Measurements from ENCODE around the gene DLG1.
A peak's percentile ranks its signal among the peaks of the same experiment; 100 is the strongest.

The DLG1 gene

DNA sequence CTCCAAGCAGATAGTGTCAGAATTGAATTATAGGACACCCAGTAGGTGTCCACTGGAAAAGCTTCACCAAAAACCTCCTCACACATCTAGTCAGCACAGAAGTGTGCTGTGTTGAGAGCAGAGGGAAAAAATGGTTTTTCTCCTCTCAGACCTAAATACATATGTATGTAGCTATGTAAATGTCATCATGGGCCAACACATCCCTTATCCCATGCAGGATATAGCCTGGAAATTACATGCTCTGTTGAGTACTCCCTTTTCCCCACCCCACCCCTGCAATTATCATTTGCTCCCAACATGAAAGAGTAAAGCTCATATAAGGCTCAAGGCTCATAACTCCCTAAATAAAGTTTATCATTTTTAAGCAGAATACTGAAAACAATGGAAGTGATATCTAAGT lies 35.7 kb downstream of the DLG1 start:
- no peak for DNase-seq (ENCODE audit: low read depth)
- TF ChIP-seq, protein P1, sequence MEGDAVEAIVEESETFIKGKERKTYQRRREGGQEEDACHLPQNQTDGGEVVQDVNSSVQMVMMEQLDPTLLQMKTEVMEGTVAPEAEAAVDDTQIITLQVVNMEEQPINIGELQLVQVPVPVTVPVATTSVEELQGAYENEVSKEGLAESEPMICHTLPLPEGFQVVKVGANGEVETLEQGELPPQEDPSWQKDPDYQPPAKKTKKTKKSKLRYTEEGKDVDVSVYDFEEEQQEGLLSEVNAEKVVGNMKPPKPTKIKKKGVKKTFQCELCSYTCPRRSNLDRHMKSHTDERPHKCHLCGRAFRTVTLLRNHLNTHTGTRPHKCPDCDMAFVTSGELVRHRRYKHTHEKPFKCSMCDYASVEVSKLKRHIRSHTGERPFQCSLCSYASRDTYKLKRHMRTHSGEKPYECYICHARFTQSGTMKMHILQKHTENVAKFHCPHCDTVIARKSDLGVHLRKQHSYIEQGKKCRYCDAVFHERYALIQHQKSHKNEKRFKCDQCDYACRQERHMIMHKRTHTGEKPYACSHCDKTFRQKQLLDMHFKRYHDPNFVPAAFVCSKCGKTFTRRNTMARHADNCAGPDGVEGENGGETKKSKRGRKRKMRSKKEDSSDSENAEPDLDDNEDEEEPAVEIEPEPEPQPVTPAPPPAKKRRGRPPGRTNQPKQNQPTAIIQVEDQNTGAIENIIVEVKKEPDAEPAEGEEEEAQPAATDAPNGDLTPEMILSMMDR (conservative IDR thresholded peaks at IDR 0.05; ENCODE audit: low read length) = no peak
- H3K4me3 ChIP-seq (ENCODE audit: low read length) = no peak overlapping the region

DNA sequence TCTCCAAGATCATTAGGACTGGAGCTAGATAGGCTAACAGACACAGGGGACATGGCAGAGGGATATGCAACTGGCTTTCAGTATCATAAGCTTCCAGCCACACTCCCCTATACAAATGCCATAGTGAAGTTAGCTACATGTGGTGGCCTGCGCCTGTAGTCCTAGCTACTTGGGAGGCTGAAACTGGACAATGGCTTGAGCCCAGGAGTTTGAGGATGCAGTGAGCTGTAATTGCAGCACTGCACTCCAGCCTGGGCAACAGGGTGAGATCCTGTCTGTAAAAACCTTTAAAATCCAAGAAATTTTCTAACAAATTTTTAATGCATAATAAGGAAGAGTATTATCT lies 37.3 kb downstream of the DLG1 start:
- DNase-seq (ENCODE audit: low read depth) = no peak
- TF ChIP-seq, protein P1 (conservative IDR thresholded peaks at IDR 0.05; ENCODE audit: low read length) = no peak

DNA sequence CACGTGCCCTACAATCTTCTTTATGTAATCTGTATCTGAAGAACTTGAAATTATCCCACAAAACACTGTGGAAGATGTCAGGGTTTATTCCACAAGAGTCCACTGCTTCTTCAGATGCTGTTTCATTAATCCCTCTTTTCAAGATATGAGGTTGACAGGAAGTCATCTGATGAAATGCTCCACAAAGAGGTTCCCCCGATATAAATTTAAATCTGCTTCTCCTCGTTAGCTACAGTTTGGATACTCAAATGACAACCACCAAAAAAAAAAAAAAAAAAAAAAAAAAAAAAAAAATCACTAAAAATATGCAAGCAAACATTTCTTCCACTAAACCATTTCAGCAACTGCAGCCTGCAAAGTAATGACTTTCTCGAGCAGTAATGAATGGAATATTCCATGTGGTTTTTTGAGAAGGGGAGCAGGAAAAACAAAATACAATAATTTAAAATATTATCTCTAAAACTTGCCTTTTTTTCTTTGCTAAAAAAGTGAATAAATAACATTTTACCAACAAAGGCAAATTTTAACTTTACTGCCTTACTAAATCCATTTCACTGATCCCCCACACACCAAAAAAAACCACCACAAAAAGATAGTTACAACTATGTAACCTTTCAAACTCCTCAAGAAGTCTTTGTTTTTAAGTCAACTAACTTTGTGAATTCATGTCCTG lies 37.8 kb downstream of the DLG1 start:
- no peak overlapping the region for H3K4me3 ChIP-seq (ENCODE audit: low read length)
- TF ChIP-seq, protein P1 (conservative IDR thresholded peaks at IDR 0.05; ENCODE audit: low read length) = no peak
- no peak for DNase-seq (ENCODE audit: low read depth)

More for the DNA sequence above, 37.3 kb downstream of the DLG1 start:
- H3K4me3 ChIP-seq (ENCODE audit: low read length) = no peak overlapping the region

DNA sequence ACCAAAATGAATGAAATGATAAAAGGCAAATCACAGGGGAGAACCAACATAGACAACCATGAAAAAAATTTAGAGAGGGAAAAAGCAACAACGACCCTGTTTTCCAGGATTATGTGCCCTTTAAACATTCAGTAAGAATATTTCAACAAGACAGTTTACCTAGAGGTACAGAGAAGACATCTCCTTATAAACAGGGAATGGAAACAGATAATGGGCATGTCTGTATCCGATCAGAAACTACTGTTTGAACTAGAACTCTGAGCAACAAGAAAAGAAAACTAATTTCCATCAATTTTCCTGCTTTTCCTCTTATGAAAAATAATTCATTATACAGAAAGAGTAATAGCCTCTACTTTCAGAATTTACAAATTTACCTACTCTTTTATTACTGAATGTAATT lies 39.3 kb downstream of the DLG1 start:
- TF ChIP-seq, protein P1 (conservative IDR thresholded peaks at IDR 0.05; ENCODE audit: low read length) = no peak
- DNase-seq (ENCODE audit: low read depth) = no peak
- no peak overlapping the region for H3K4me3 ChIP-seq (ENCODE audit: low read length)

DNA sequence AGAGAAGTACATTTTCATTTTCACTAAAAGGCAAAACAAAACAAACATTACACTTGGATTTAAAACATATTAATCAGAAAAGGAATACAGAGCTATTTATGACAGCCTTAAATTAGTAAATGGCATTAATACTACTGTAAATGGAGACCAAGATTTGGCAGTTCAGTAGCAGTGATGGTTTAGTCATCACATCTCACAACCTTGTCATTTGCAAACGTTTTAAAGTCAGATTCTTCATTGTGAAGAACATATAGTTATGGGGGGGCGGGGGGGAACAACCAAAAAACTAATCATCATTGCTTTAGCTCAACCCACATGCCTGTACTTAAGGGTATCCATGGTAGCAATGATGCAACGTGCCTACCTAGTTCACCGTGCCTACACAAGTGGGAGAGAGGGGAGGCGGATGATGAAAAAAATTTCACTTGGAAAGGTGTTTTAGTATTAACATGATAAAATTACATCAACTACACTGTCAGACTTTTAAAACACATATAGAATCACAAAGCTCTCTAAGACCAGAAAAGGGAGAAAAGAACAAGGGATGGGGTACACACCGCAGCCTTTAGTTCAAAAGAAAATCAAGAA lies 40.1 kb downstream of the DLG1 start:
- no peak overlapping the region for H3K4me3 ChIP-seq (ENCODE audit: low read length)
- TF ChIP-seq, protein P1 (conservative IDR thresholded peaks at IDR 0.05; ENCODE audit: low read length) = no peak
- no peak for DNase-seq (ENCODE audit: low read depth)

DNA sequence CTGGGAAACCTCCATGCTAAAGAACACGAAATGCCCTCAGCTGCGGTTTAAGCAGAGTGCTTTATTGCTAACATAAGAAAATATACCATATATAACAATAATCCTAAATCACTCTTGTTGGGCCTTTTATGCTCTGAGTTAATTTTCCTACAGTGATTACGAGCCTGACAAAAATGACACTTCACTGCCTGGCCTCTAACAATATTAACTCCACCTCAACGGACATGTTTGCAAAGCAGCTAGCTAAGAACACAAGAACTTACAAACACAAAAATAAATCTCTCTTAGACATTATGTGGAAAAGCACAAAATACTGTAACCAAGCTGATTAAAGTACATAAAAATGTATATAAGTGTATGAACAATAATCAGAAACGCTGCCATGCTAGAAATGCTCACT lies 40.7 kb downstream of the DLG1 start:
- TF ChIP-seq, protein P1 (conservative IDR thresholded peaks at IDR 0.05; ENCODE audit: low read length) = no peak
- no peak for DNase-seq (ENCODE audit: low read depth)
- no peak overlapping the region for H3K4me3 ChIP-seq (ENCODE audit: low read length)

DNA sequence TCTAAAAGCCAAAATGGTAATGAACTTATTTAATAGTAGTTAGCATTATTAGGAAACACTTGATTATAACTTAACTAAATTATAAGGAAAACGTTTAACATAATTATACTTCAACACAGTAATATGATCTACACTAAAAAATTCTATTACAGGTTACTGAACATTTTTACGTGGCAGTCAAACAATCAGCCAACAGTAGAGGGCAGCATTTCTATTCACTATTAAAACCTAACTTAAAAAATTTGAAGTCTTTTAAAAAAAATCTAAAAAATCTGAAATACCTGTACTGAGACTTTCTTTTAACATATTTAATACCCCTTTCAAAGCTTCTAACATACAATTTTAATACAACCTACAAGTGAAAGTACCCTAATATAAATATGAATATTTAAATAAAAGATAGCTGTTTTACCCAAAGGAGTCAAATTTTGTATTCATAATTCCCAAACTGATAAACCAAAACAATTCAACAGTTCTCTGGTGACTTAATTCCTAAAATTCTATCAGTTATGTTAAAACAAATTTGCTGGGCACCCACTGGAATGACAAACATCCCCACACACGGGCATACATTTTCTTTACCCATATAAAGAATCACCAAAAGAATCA lies 41.5 kb downstream of the DLG1 start:
- no peak overlapping the region for H3K4me3 ChIP-seq (ENCODE audit: low read length)
- TF ChIP-seq, protein P1 (conservative IDR thresholded peaks at IDR 0.05; ENCODE audit: low read length) = peak; percentile 75
- peak; percentile 61 for DNase-seq (ENCODE audit: low read depth)
